Measurements from ENCODE around the gene DCTD.
"Not testable (repeated sequence)": the region's sequence is repeated elsewhere in the genome, so short reads cannot be mapped to it uniquely, and the experiment has no call there.

DCTD gene

DNA sequence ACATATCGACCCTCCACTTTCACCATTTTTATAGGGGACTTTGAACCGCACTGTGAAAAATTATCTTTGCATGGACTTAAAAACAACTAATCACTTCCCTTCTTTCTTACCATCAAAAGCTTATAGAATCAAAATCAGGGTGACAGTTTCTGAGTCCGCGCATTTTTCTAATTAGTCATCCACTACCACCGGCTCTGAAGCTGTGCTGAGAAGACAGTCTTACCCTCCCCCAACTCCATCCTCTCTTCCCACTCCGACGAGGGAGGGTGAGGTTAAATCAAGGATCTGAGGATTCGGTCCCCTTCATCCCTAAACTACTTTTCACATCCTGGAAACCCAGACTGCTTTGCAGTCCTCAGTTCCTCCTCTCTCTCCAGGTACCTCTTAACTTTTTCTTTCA is 4.2 kb downstream of the DCTD start:
- DNase-seq = no peak
- TF ChIP-seq GATA1 (IDR thresholded peaks at IDR 0.05; ENCODE audit: low read depth, low read length) (no peak), POLR2A (IDR thresholded peaks at IDR 0.05; ENCODE audit: low read length) (no peak)

GRCh38 chr4:182908124-182908523 is 9.1 kb downstream of the DCTD start:
- no peak for TF ChIP-seq POLR2A (IDR thresholded peaks at IDR 0.05; ENCODE audit: low read length)
- TF ChIP-seq GATA1 (IDR thresholded peaks at IDR 0.05; ENCODE audit: low read depth, low read length) = no peak
- DNase-seq = no peak

DNA sequence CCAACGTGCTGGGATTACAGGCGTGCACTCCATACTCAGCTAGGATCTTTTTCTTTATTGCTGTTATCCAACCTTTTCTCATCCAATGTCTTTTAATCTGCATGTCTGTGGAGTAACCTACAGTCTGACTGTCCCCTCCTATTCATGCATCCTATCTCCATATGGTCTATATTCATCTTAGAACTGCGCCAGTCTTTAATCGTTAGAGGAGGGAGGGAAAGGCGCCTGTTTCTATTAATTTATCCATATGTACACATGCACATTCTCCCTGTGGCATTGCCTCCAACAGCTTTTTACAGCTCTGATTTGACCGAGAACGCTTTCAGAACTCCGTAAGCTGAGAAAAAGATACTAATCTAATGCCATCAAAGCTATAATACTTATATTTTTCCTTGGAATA is 9.8 kb downstream of the DCTD start:
- no peak for TF ChIP-seq POLR2A (IDR thresholded peaks at IDR 0.05; ENCODE audit: low read length)
- TF ChIP-seq GATA1 (IDR thresholded peaks at IDR 0.05; ENCODE audit: low read depth, low read length) = no peak
- no peak for DNase-seq

GRCh38 chr4:182906786-182907185 is 10.4 kb downstream of the DCTD start:
- DNase-seq = no peak
- TF ChIP-seq GATA1 (IDR thresholded peaks at IDR 0.05; ENCODE audit: low read depth, low read length) = no peak
- TF ChIP-seq POLR2A (IDR thresholded peaks at IDR 0.05; ENCODE audit: low read length) = no peak

DNA sequence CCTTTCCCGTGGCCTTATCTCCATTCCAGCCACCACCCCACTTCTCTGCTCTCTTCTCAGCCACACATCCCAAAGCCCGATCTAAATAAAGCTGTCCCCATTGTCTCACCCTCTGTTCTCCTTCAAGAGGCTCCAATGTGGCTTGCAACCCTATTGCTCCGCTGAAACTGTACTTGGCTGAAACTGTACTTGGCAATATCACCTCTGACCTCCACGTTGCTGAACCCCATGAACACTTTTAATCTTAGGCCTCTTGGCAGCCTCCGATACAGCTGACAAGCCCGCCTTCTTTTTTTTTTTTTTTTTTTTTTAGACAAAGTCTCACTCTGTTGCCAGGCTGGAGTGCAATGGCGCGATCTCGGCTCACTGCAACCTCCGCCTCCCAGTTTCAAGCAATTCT is 12.1 kb downstream of the DCTD start:
- no peak for TF ChIP-seq GATA1 (IDR thresholded peaks at IDR 0.05; ENCODE audit: low read depth, low read length)
- no peak for TF ChIP-seq POLR2A (IDR thresholded peaks at IDR 0.05; ENCODE audit: low read length)
- DNase-seq = no peak

DNA sequence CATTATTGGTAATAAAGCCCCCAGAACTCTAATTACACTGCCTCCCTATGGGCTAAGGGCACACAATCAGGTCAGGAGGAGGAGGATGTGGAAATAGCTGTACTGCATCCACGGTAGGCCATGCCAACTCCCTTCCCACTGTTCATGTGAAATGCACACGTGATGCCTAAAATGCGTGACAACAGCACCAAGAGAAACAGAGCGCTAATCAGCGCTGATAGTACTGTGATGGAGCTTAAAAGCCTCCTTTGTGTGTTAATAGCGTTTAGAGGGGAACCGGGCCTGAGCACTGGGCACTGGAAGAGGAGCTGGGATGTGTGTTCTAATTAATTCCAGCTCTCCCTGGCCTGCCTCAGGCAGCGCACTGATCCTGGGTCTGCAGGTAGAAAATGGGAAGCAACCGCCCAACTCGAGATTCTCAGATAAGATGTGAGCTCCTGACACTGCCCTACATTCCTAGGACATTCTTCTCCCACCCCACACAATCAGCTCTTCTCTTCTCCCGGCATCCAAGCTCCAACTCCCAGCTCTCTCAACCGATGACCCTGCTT is 12.9 kb downstream of the DCTD start:
- no peak for DNase-seq
- TF ChIP-seq GATA1 (IDR thresholded peaks at IDR 0.05; ENCODE audit: low read depth, low read length) = no peak
- no peak for TF ChIP-seq POLR2A (IDR thresholded peaks at IDR 0.05; ENCODE audit: low read length)

- TF ChIP-seq GATA1 (IDR thresholded peaks at IDR 0.05; ENCODE audit: low read depth, low read length) (no peak), POLR2A (IDR thresholded peaks at IDR 0.05; ENCODE audit: low read length) (no peak)
- DNase-seq = no peak
Observed at GRCh38 chr4:182903013-182903412, 14.2 kb downstream of the DCTD start.

GRCh38 chr4:182901337-182901736 is 15.8 kb downstream of the DCTD start:
- TF ChIP-seq GATA1 (IDR thresholded peaks at IDR 0.05; ENCODE audit: low read depth, low read length) (no peak), POLR2A (IDR thresholded peaks at IDR 0.05; ENCODE audit: low read length) (no peak)
- no peak for DNase-seq

GRCh38 chr4:182900021-182900420 is 17.2 kb downstream of the DCTD start:
- not testable (repeated sequence) for DNase-seq

DNA sequence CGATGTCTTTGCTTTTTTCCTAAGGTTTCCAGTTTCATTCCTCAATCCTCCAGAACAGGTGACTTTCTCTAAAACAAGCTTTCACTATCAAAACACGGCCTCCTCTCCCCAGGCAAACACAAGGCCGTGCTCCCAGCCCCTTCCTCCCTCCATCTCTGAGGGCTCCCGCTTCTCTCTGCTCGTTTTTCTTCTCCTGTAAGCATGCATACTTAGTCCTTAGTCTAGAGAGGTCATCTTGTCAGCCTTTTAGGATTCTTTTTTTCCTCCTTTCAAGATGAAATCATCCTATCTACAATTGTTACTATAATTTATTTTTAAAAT is 18.7 kb downstream of the DCTD start:
- no peak for TF ChIP-seq POLR2A (IDR thresholded peaks at IDR 0.05; ENCODE audit: low read length)
- DNase-seq = no peak

GRCh38 chr4:182897601-182898478 is 19.3 kb downstream of the DCTD start:
- TF ChIP-seq GATA1 (IDR thresholded peaks at IDR 0.05; ENCODE audit: low read depth, low read length) (no peak), POLR2A (IDR thresholded peaks at IDR 0.05; ENCODE audit: low read length) (no peak)
- DNase-seq = no peak

GRCh38 chr4:182896421-182896820 is 20.8 kb downstream of the DCTD start:
- TF ChIP-seq GATA1 (IDR thresholded peaks at IDR 0.05; ENCODE audit: low read depth, low read length) (no peak), POLR2A (IDR thresholded peaks at IDR 0.05; ENCODE audit: low read length) (no peak)
- no peak for DNase-seq

GRCh38 chr4:182895791-182896292 is 21.3 kb downstream of the DCTD start:
- no peak for DNase-seq
- TF ChIP-seq POLR2A (IDR thresholded peaks at IDR 0.05; ENCODE audit: low read length) = no peak
- no peak for TF ChIP-seq GATA1 (IDR thresholded peaks at IDR 0.05; ENCODE audit: low read depth, low read length)

GRCh38 chr4:182894681-182895275 is 22.4 kb downstream of the DCTD start:
- TF ChIP-seq GATA1 (IDR thresholded peaks at IDR 0.05; ENCODE audit: low read depth, low read length) (no peak), POLR2A (IDR thresholded peaks at IDR 0.05; ENCODE audit: low read length) (no peak)
- no peak for DNase-seq
